Pons (tissue), 1 donor: Measurements from ENCODE around the gene EPSTI1.
"Not testable (repeated sequence)": the region's sequence is repeated elsewhere in the genome, so short reads cannot be mapped to it uniquely, and the experiment has no call there.

ENCODE experiments used
- DNase-seq: peaks from one replicate; pipeline ENCODE4 v3.0.0-alpha.2; 2016; ENCODE audit warnings: low spot score

EPSTI1 gene

DNA sequence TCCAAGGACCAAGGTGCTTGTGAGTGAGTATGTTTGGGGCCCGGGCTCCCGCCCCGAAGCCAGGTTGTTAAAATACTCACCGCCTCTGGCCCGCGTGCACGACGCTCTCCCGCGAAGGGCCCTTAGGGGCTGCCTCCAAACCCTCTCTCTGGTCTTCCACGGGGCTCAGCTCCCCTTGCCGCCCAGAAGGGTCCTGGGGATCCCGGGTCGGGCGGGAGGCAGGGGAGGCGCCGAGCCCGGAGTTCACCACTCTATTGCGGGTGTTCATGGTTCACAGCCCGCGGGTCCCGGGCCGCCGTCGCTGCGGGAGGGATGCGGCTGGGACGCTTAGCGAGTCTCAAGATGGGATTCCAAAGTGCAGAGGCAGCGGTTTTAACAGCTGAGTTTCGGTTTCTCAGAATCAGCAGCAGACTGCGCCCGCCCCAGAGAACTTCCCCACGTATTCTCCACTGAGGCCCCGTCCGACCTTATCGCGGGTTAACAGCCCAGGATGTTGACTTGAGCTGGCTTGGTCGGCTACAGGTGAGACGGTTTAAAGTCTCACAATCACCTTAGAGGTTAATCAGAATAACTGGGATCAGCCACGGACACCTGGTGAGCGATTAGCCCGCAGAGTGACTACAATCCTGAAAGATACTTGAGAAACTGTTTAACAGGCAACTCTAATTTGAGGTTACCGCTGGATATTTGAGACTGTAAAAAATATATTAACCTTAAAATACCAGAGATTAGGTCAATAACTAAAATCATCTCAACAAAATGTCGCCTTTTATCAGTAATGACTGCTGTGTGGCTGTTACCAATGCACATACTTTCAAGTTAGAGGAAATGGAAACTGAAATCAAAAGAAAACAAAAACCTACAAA is at the start of gene EPSTI1:
Gene EPSTI1, minus strand, starts transcription at position 344 of the 866 bp plus-strand sequence. Its CDS starts 76 bp downstream, at position 268.
- DNase-seq = peak; percentile 47

- no peak for DNase-seq
Observed at GRCh38 chr13:43041369-43041921, 49.4 kb upstream of the EPSTI1 start.

GRCh38 chr13:43040581-43041368 is 48.7 kb upstream of the EPSTI1 start:
- DNase-seq = not testable (repeated sequence)

GRCh38 chr13:43039966-43040365 is 47.9 kb upstream of the EPSTI1 start:
- no peak for DNase-seq

- peak; percentile 20 for DNase-seq
Observed at GRCh38 chr13:43036351-43037250, 44.6 kb upstream of the EPSTI1 start.

DNA sequence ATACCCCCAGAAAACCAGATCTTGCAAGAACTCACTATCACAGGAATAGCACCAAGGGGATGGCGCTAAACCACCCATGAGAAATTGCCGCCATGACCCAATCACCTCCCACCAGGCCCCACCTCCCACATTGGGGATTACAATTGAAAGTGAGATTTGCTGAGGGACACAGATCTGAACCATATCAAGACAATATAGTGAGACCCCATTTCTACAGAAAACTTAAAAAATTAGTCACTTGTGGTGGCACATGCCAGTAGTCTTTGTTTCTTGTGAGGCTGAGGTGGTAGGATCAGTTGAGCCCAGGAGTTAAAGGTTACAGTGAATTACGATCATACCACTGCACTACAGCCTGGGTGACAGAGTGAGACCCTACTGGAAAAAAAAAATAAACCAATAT is 41.0 kb upstream of the EPSTI1 start:
- DNase-seq = no peak

GRCh38 chr13:43031881-43032280 is 39.8 kb upstream of the EPSTI1 start:
- no peak for DNase-seq

GRCh38 chr13:43030548-43030947 is 38.5 kb upstream of the EPSTI1 start:
- no peak for DNase-seq

DNA sequence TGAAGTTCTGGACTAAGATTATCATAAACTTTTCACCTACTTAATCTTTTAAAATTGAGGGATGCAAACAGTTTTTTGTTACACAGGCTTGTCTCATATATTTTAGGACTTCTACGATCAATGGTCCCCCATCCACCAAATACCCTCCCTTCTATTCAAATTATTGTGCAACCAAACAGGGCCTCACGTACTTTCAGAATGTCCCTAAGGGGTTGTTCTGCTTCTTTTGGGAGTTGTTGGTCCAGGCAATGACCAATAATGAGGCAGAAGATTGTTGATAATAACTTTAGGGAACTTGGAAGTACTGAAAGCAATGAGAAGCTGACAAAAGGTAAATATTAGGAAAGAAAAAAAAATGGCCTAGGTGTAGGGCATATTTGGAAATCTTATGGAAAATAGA is 34.2 kb upstream of the EPSTI1 start:
- DNase-seq = no peak

- peak; percentile 80 for DNase-seq
Observed at GRCh38 chr13:43023289-43023963, 31.4 kb upstream of the EPSTI1 start, which contains the start of gene DNAJC15. DNAJC15 (plus strand) TSS chr13:43023586; CDS start chr13:43023627, 41 bp downstream.

DNA sequence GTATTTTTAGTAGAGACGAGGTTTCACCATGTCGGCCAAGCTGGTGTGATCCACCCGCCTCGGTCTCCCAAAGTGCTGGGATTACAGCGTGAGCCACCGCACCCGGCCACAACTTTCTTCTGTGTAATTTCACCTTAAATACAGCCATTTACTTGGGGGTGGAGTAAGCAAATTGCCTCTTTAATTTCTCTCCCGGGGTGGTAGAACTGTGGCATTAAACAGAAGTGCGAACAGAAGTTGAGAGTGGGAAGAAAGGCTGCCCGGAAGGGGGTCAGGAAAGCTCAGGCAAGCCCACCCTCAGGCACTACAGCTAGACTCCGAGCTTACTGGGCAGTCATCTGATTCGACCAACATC is 30.9 kb upstream of the EPSTI1 start:
- DNase-seq = no peak

DNA sequence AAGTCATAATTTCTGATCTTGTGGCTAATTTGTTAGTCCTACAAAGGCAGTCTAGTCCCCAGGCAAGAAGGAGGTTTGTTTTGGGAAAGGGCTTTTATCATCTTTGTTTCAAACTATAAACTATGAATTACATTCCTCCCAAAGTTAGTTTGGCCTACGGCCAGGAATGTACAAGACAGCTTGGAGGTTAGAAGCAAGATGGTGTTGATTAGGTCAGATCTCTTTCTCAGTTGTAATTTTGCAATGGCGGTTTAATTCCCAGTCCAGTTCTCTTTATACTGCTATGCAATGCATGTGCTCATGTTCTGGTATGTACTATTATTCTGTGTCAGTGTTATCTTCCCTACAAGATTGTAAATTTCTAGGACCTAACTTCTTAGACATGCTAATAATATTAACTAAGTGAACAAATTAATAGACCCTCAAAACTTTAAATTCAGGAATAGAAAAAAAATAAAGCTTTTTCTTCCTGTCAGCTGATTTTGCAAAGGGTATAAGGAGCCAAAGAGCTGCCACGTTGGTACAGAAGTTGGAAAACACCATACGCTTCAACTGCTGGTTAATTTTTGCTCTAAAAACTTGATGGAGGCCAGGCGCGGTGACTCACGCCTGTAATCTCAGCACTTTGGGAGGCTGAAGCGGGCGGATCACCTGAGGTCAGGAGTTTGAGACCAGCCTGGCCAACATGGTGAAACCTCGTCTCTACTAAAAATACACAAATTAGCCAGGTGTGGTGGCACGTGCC is 30.1 kb upstream of the EPSTI1 start:
- DNase-seq = no peak

DNA sequence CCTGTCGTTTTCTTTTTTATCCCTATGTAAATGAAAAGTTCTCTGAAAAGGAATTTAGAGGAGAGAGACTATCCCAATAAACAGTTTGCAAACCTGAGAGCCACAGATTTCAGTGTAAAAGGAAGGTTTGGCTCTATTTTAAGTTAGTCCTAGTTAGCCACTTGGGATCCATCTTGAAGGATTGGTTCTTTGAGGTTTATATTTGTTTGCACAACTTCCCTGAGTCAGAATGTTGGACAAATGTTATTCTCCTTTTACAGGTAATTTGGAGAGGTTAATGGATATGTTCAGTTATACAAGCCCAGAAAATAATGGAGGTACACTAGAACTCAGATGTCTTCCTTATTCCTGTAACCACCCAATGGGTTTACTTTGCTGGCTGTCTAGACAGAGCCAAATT is 28.8 kb upstream of the EPSTI1 start:
- no peak for DNase-seq

DNA sequence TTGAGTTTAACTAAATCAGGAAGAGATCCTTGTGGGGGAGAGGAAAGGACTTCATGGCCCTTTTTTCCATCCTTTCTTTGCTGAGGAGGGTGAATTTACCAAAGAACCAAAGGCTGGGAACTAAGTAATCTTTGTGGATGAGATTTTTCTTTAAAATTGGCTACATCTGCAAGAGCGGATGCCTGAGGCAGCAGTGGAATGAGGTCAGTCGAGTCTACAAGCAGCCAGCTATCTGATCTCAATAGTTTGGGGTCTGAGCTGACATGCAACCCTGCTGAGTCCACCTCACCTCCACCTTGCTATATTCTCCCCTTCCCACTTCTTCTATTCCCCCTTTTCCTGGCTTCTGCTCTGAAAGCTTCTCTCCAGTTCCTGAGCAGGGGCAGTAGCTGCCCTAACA is 27.8 kb upstream of the EPSTI1 start:
- DNase-seq = no peak

GRCh38 chr13:43016226-43016625 is 24.2 kb upstream of the EPSTI1 start:
- DNase-seq = no peak

DNA sequence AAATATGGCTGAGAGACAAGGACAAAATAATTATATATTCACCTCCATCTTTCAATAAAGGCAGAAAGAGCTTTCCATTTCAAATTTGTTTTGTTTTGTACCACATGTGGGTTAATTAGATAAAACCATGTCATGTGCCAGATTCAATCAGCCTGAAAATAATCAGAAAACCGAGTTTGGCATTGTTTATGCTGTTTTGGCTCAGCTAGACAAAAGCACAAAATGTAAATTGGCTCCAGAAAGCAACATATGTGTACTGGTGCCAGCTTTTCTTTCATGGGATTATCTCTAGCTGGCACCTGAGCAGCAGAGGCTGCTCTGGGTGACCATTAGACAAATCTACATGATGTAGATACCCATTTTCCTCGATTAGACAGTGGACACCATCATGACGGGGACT is 22.1 kb upstream of the EPSTI1 start:
- DNase-seq = no peak

GRCh38 chr13:43009506-43009905 is 17.5 kb upstream of the EPSTI1 start:
- DNase-seq = no peak

GRCh38 chr13:43008596-43008995 is 16.6 kb upstream of the EPSTI1 start:
- DNase-seq = no peak

DNA sequence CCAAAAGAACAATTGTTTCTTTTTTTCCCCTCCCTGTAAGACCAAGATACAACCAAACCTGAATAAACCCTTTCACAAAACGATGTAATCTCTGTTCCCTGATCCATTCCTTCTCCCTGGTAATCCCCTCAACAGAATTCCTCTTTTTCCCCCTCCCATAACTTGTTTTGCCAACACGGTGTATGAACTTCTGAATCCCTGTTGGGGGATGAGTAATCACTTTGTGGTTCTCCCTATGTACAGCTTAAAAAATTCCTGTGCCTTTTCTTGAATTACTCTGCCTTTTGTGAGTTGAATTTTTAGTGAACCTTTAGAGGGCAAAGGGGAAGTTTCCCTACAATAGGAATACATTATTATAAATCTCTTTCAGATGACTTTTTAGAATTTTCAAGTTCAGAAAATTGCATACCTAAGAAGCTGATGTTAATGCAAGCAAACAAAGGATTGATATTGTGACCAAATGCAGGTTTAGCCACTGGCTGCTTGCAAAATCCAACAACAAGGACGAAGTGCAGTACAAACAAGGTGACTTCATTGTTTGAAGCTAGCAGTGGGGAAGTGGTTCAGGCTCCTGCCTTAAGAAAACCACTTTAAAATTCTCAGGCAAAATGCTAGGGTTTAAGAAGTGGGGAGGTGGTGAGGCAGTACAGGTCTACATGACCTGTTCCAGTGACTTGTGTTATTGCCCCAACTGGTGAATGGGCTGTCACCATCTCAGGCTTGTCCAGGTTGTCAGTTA is 15.0 kb upstream of the EPSTI1 start:
- no peak for DNase-seq
